SIG-M5 (cell line): ENCODE measurements around the gene ATP11C.

Experiments
- DNase-seq: peaks from one replicate; lab custom pipeline; 2025; lab: John Stamatoyannopoulos, UW

ATP11C gene

GRCh38 chrX:139802048-139802447 lies 130.8 kb downstream of the ATP11C start:
- no peak for DNase-seq

GRCh38 chrX:139801397-139801813 lies 131.4 kb downstream of the ATP11C start:
- no peak for DNase-seq

- no peak for DNase-seq
Measured at GRCh38 chrX:139798701-139799100, 134.2 kb downstream of the ATP11C start.

GRCh38 chrX:139795196-139795595 lies 137.7 kb downstream of the ATP11C start:
- DNase-seq, result no peak

- DNase-seq, result no peak
Measured at GRCh38 chrX:139787601-139788000, 145.3 kb downstream of the ATP11C start.

GRCh38 chrX:139784807-139785206 lies 148.0 kb downstream of the ATP11C start:
- no peak for DNase-seq

GRCh38 chrX:139783959-139784358 lies 148.9 kb downstream of the ATP11C start:
- no peak for DNase-seq

- DNase-seq, result no peak
Measured at GRCh38 chrX:139783030-139783429, 149.8 kb downstream of the ATP11C start.

GRCh38 chrX:139776599-139776998 lies 156.3 kb downstream of the ATP11C start:
- no peak for DNase-seq

- DNase-seq, result no peak
Measured at GRCh38 chrX:139770366-139770765, 162.5 kb downstream of the ATP11C start.

GRCh38 chrX:139766545-139766983 lies 166.3 kb downstream of the ATP11C start:
- DNase-seq, result no peak

- no peak for DNase-seq
Measured at GRCh38 chrX:139762400-139763183, 170.3 kb downstream of the ATP11C start.

- no peak for DNase-seq
Measured at GRCh38 chrX:139759637-139760036, 173.2 kb downstream of the ATP11C start.

GRCh38 chrX:139758809-139759208 lies 174.0 kb downstream of the ATP11C start:
- no peak for DNase-seq

GRCh38 chrX:139758250-139758649 lies 174.6 kb downstream of the ATP11C start:
- DNase-seq, result no peak

- no peak for DNase-seq
Measured at GRCh38 chrX:139751053-139751452, 181.8 kb downstream of the ATP11C start.

GRCh38 chrX:139750390-139750789 lies 182.5 kb downstream of the ATP11C start:
- DNase-seq, result no peak

GRCh38 chrX:139739138-139739537 lies 193.7 kb downstream of the ATP11C start:
- no peak for DNase-seq

GRCh38 chrX:139738581-139738980 lies 194.3 kb downstream of the ATP11C start:
- no peak for DNase-seq

GRCh38 chrX:139736151-139736550 lies 196.7 kb downstream of the ATP11C start:
- DNase-seq, result no peak

GRCh38 chrX:139734996-139735395 lies 197.9 kb downstream of the ATP11C start:
- DNase-seq, result no peak

- DNase-seq, result no peak
Measured at GRCh38 chrX:139725720-139726119, 207.1 kb downstream of the ATP11C start.

- DNase-seq, result no peak
Measured at GRCh38 chrX:139724626-139725025, 208.2 kb downstream of the ATP11C start.

GRCh38 chrX:139720979-139721378 lies 211.9 kb downstream of the ATP11C start:
- no peak for DNase-seq
